ENCODE measurements around the gene VPS4B. TPM values are rescaled to one million over a fixed set of nuclear protein-coding genes. Genes with fewer than 3 reads are reported as not detected.

VPS4B gene
- total and polyA plus RNA-seq, 2 experiments from 2014 or later = 45.5 to 49.2 TPM

DNA sequence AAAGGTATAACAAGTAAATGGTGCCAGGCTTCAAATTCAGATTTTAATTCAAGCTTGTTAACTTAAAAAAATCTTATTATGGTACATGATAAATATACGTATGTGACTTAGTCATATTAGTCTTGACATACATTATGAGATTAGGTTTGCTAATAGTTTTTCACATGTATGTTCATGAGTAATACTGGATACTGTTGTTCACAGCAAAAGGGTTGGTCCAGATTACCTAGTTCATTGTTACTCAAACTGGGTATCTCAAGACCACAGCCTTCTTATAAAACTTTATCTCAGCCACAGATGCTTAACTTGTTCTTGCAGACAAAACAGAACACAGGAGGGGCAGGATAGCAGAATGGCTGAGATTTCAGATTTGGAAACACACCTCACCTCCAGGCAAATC is 26.8 kb downstream of the VPS4B start:
- H2AFZ ChIP-seq = no peak overlapping the region
- no peak for DNase-seq
- H3K9me3 ChIP-seq (ENCODE audit: low read depth) = no peaks in the 10 kb centered on the region
- H3F3A ChIP-seq (ENCODE audit: insufficient read depth) = no peaks in the 10 kb centered on the region
- no peaks in the 10 kb centered on the region for H3K27me3 ChIP-seq (replicated peaks; ENCODE audit: insufficient read depth)
- in situ Hi-C loops (cut with MboI) = no loop called here
- H3K79me2 ChIP-seq (ENCODE audit: insufficient read depth) = no peaks in the 10 kb centered on the region
- H3K36me3 ChIP-seq (ENCODE audit: low read depth) = peaks cover 79% of the 10 kb centered on the region
- no peak overlapping the region for H3K4me3 ChIP-seq
- no peak overlapping the region for H3K4me2 ChIP-seq (ENCODE audit: unreplicated experiment)
- no peaks in the 10 kb centered on the region for H4K20me1 ChIP-seq (ENCODE audit: insufficient read depth)
- TF ChIP-seq EZH2phosphoT487 (IDR thresholded peaks at IDR 0.05; ENCODE audit: insufficient read depth, low read depth) (no peak), EZH2 (IDR thresholded peaks at IDR 0.05; ENCODE audit: insufficient read depth, poor library complexity, severe bottlenecking) (no peak)
- no peak overlapping the region for H3K9ac ChIP-seq
- H3K4me1 ChIP-seq (ENCODE audit: insufficient read depth) = no peaks in the 10 kb centered on the region
- no peak overlapping the region for H3K27ac ChIP-seq
- 98 to 100% methylated on average over 1 of the region's 1 CpG for WGBS, 2 experiments (ENCODE audit: low coverage in 1 of 2, low lambda C conversion rate in 2 of 2, missing lambda C conversion rate in 2 of 2)
- no peaks in the 10 kb centered on the region for H3K9me2 ChIP-seq (ENCODE audit: insufficient read depth)

DNA sequence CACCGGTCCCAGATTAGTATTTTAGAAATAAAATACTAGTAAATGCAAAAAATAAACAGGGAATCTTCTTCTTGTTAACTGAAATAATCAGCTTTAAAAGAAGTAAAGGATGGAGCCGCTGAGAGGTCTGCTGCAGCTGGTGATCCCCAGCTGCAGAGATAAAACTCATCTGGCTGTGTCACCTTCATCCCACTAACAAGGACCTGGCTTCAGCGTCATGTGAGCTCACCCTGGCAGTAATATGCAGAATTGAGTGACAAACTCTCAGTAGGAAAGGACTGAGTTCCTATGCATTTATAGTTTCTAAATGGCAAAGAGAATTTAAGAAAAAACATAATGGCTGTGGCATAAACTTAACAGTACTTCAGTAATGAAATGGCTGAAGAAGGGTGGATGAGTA is 27.3 kb downstream of the VPS4B start:
- in situ Hi-C loops (cut with MboI) = no loop called here
- no peak overlapping the region for H3K9ac ChIP-seq
- no peaks in the 10 kb centered on the region for H3K27me3 ChIP-seq (replicated peaks; ENCODE audit: insufficient read depth)
- H3K36me3 ChIP-seq (ENCODE audit: low read depth) = peaks cover 79% of the 10 kb centered on the region
- H3K9me3 ChIP-seq (ENCODE audit: low read depth) = no peaks in the 10 kb centered on the region
- no peaks in the 10 kb centered on the region for H3K4me1 ChIP-seq (ENCODE audit: insufficient read depth)
- H3K4me2 ChIP-seq (ENCODE audit: unreplicated experiment) = no peak overlapping the region
- H3K4me3 ChIP-seq = no peak overlapping the region
- TF ChIP-seq EZH2 (IDR thresholded peaks at IDR 0.05; ENCODE audit: insufficient read depth, poor library complexity, severe bottlenecking) (no peak), EZH2phosphoT487 (IDR thresholded peaks at IDR 0.05; ENCODE audit: insufficient read depth, low read depth) (no peak)
- H3K9me2 ChIP-seq (ENCODE audit: insufficient read depth) = no peaks in the 10 kb centered on the region
- no peak overlapping the region for H2AFZ ChIP-seq
- 99 to 100% methylated on average over 3 of the region's 3 CpGs for WGBS, 2 experiments (ENCODE audit: low coverage in 1 of 2, low lambda C conversion rate in 2 of 2, missing lambda C conversion rate in 2 of 2)
- H3F3A ChIP-seq (ENCODE audit: insufficient read depth) = no peaks in the 10 kb centered on the region
- no peaks in the 10 kb centered on the region for H3K79me2 ChIP-seq (ENCODE audit: insufficient read depth)
- DNase-seq = no peak
- H4K20me1 ChIP-seq (ENCODE audit: insufficient read depth) = no peaks in the 10 kb centered on the region
- H3K27ac ChIP-seq = no peak overlapping the region

DNA sequence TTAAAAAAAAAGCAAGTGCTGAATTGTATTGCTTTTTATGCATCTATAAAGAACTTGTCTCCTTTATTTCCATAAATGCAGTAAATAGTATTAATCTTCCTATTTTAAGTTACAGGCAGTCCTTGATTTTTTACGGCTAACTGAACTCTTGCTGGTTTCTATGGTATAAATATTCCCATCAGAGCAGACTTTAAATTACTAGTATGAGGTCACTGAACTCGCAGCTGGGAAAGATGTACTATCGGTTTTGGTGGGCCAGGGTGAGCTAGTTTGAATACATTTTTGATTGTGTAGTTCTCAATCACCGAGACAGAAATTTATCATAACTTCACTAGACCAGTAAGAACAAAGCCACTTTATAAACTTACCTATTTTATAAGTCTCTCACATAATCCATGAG is 34.4 kb downstream of the VPS4B start:
- H3K36me3 ChIP-seq (ENCODE audit: low read depth) = peaks cover 28% of the 10 kb centered on the region
- H3K27ac ChIP-seq = no peak overlapping the region
- H3K4me2 ChIP-seq (ENCODE audit: unreplicated experiment) = no peak overlapping the region
- no peak overlapping the region for H3K9ac ChIP-seq
- H4K20me1 ChIP-seq (ENCODE audit: insufficient read depth) = no peaks in the 10 kb centered on the region
- H3K9me2 ChIP-seq (ENCODE audit: insufficient read depth) = no peaks in the 10 kb centered on the region
- in situ Hi-C loops (cut with MboI) = no loop called here
- H3K79me2 ChIP-seq (ENCODE audit: insufficient read depth) = no peaks in the 10 kb centered on the region
- H3K4me1 ChIP-seq (ENCODE audit: insufficient read depth) = no peaks in the 10 kb centered on the region
- no peaks in the 10 kb centered on the region for H3K27me3 ChIP-seq (replicated peaks; ENCODE audit: insufficient read depth)
- H3K9me3 ChIP-seq (ENCODE audit: low read depth) = no peaks in the 10 kb centered on the region
- WGBS, 2 experiments (ENCODE audit: low coverage in 1 of 2, low lambda C conversion rate in 2 of 2, missing lambda C conversion rate in 2 of 2) = 85% methylated on average over 4 of the region's 4 CpGs
- H3K4me3 ChIP-seq = no peak overlapping the region
- DNase-seq = no peak
- H2AFZ ChIP-seq = no peak overlapping the region
- TF ChIP-seq EZH2phosphoT487 (IDR thresholded peaks at IDR 0.05; ENCODE audit: insufficient read depth, low read depth) (no peak), EZH2 (IDR thresholded peaks at IDR 0.05; ENCODE audit: insufficient read depth, poor library complexity, severe bottlenecking) (no peak)
- 0 out of 2 replicates have a peak, but pooled peaks cover 12% of the 10 kb centered on the region for H3F3A ChIP-seq (ENCODE audit: insufficient read depth)

DNA sequence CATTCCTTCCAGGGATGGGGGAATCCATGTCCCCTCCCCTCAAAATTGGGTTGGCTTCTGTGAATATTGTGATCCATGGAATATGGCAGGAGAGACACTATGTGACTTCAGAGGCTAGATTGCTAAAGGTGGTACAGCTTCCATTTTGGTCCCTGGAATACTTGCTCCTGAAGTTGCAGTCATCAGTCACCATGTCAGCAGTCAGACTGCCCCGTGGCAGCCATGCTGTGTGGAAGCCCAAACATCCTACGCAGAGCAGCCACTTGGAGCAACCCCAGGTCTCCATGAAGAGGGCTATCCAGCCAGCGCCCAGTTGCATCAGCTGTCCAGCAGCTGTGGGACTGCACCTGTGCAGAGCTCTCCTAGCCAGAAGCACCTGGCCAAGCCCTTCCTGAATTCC is 39.4 kb downstream of the VPS4B start:
- Histone ChIP-seq H3K36me3 (ENCODE audit: low read depth) (no peaks in the 10 kb centered on the region), H3F3A (ENCODE audit: insufficient read depth) (0 out of 2 replicates have a peak, but pooled peaks cover 3% of the 10 kb centered on the region), H2AFZ (no peak overlapping the region), H3K4me1 (ENCODE audit: insufficient read depth) (no peaks in the 10 kb centered on the region), H3K9me3 (ENCODE audit: low read depth) (no peaks in the 10 kb centered on the region), H3K27me3 (replicated peaks; ENCODE audit: insufficient read depth) (no peaks in the 10 kb centered on the region), H3K4me2 (ENCODE audit: unreplicated experiment) (no peak overlapping the region), H3K27ac (no peak overlapping the region), H3K4me3 (no peak overlapping the region), H3K9me2 (ENCODE audit: insufficient read depth) (no peaks in the 10 kb centered on the region), H4K20me1 (ENCODE audit: insufficient read depth) (no peaks in the 10 kb centered on the region), H3K79me2 (ENCODE audit: insufficient read depth) (no peaks in the 10 kb centered on the region), H3K9ac (no peak overlapping the region)
- 95 to 97% methylated on average over 3 of the region's 3 CpGs for WGBS, 2 experiments (ENCODE audit: low coverage in 1 of 2, low lambda C conversion rate in 2 of 2, missing lambda C conversion rate in 2 of 2)
- TF ChIP-seq EZH2phosphoT487 (IDR thresholded peaks at IDR 0.05; ENCODE audit: insufficient read depth, low read depth) = no peak
- no peak for TF ChIP-seq EZH2 (IDR thresholded peaks at IDR 0.05; ENCODE audit: insufficient read depth, poor library complexity, severe bottlenecking)
- DNase-seq = no peak
- in situ Hi-C loops (cut with MboI) = no loop called here

DNA sequence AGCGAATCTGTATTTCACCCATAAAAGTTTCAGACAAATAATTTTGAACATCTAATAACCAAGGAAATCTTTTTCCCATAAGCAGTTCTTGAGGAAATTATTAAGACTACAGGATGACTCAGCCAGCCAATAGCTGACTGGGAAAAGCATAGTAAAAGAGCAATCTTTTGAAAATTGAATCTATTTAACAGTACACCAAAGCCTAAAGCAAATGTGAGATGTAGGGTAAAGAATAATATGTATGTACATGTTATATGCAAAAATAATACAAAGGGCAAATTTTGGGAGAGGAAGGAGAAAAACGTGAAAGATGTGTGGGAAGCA is 42.7 kb downstream of the VPS4B start:
- Histone ChIP-seq H3K27ac (no peak overlapping the region), H3K9me3 (ENCODE audit: low read depth) (no peaks in the 10 kb centered on the region), H3K79me2 (ENCODE audit: insufficient read depth) (no peaks in the 10 kb centered on the region), H3K4me1 (ENCODE audit: insufficient read depth) (no peaks in the 10 kb centered on the region), H3K9me2 (ENCODE audit: insufficient read depth) (no peaks in the 10 kb centered on the region), H3K9ac (no peak overlapping the region), H4K20me1 (ENCODE audit: insufficient read depth) (no peaks in the 10 kb centered on the region), H3F3A (ENCODE audit: insufficient read depth) (peaks cover 10% of the 10 kb centered on the region; the same call in 1 of the 2 replicates), H3K4me3 (no peak overlapping the region), H3K4me2 (ENCODE audit: unreplicated experiment) (peak overlapping the region; percentile 0), H3K27me3 (replicated peaks; ENCODE audit: insufficient read depth) (no peaks in the 10 kb centered on the region), H3K36me3 (ENCODE audit: low read depth) (no peaks in the 10 kb centered on the region), H2AFZ (peak overlapping the region; percentile 27; the same call in 1 of the 2 replicates)
- 49 to 51% methylated on average over 2 of the region's 2 CpGs for WGBS, 2 experiments (ENCODE audit: low coverage in 1 of 2, low lambda C conversion rate in 2 of 2, missing lambda C conversion rate in 2 of 2)
- DNase-seq = peak; percentile 37
- in situ Hi-C loops (cut with MboI) = no loop called here
- TF ChIP-seq EZH2phosphoT487 (IDR thresholded peaks at IDR 0.05; ENCODE audit: insufficient read depth, low read depth) = no peak
- TF ChIP-seq EZH2 (IDR thresholded peaks at IDR 0.05; ENCODE audit: insufficient read depth, poor library complexity, severe bottlenecking) = no peak
